Neural crest cell (in vitro differentiated cells): ENCODE data around the gene ROBO1. TPM values are rescaled to one million over a fixed set of nuclear protein-coding genes. Genes with fewer than 3 reads are reported as not detected.

Experiments used
- DNase-seq: peaks from one replicate; pipeline ENCODE4 v3.0.0; 2021; ENCODE audit warnings: low read depth, mixed read lengths, low spot score
- H3K27ac Mint-ChIP-seq: one replicate; pipeline ENCODE4 v1.8.0; 2021; ENCODE audit warnings: mild to moderate bottlenecking, mixed read lengths; ENCODE audit not compliant: unreplicated experiment
- H3K27me3 Mint-ChIP-seq: 2 replicates; pipeline ENCODE4 v1.8.0; 2021; ENCODE audit warnings: low read depth, mild to moderate bottlenecking, mixed read lengths
- H3K36me3 Mint-ChIP-seq: 2 replicates; pipeline ENCODE4 v1.8.0; 2021; ENCODE audit warnings: low read depth, mild to moderate bottlenecking, mixed read lengths
- H3K4me1 Mint-ChIP-seq: 2 replicates; pipeline ENCODE4 v1.8.0; 2021; ENCODE audit warnings: mixed read lengths
- H3K4me3 Mint-ChIP-seq: one replicate; pipeline ENCODE4 v1.8.0; 2021; ENCODE audit warnings: mild to moderate bottlenecking, mixed read lengths
- H3K9me3 Mint-ChIP-seq: 2 replicates; pipeline ENCODE4 v1.8.0; 2021; ENCODE audit warnings: mixed read lengths
- total RNA-seq: library from RNA; stranded (reverse); gene quantifications from 2 replicates; pipeline ENCODE4 v1.2.1, GENCODE V29; 2021
- TF ChIP-seq, protein P1 (sequence below): fragments of 200-600 bp; sonication (generic); conservative IDR thresholded peaks from 2 replicates; pipeline ENCODE4 v1.5.0; 2021; ENCODE audit warnings: antibody characterized with exemption, mild to moderate bottlenecking

Gene ROBO1
- total RNA-seq, 1 donor from 2014 or later = 88.7 TPM

DNA sequence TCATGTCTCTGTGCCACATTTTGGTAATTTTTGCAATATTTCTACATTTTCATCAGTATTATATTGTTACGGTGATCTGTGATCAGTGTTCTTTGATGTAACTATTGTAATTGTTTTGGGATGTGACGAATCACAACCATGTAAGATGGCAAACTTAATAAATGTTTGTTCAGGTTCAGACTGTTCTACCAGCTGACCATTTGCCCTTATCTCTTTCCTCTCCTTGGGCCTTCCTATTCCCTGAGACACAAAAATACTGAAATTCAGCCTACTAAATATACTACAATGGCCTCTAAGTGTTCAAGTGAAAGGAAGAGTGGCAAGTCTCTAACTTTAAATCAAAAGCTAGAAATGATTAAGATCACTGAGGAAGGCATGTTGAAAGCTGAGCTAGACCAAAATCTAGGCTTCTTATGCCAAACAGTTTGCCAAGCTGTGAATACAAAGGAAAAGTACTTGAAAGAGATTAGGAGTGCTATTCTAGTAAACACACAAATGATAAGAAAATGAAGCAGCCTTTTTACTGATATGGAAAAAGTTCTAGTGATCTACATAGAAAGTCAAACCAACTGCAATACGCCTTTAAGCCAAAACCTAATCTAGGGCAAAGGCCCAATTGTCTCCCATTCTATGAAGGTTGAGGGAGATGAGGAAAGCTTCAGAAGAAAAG, 952.8 kb downstream of the ROBO1 start:
- Mint-ChIP-seq H3K4me3 (no peak overlapping the region), H3K36me3 (peaks cover 10% of the 10 kb centered on the region), H3K27me3 (no peaks in the 10 kb centered on the region), H3K9me3 (peaks cover 4% of the 10 kb centered on the region), H3K27ac (no peak overlapping the region), H3K4me1 (peaks cover 9% of the 10 kb centered on the region)
- DNase-seq = no peak
- TF ChIP-seq, protein P1, sequence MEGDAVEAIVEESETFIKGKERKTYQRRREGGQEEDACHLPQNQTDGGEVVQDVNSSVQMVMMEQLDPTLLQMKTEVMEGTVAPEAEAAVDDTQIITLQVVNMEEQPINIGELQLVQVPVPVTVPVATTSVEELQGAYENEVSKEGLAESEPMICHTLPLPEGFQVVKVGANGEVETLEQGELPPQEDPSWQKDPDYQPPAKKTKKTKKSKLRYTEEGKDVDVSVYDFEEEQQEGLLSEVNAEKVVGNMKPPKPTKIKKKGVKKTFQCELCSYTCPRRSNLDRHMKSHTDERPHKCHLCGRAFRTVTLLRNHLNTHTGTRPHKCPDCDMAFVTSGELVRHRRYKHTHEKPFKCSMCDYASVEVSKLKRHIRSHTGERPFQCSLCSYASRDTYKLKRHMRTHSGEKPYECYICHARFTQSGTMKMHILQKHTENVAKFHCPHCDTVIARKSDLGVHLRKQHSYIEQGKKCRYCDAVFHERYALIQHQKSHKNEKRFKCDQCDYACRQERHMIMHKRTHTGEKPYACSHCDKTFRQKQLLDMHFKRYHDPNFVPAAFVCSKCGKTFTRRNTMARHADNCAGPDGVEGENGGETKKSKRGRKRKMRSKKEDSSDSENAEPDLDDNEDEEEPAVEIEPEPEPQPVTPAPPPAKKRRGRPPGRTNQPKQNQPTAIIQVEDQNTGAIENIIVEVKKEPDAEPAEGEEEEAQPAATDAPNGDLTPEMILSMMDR = no peak

DNA sequence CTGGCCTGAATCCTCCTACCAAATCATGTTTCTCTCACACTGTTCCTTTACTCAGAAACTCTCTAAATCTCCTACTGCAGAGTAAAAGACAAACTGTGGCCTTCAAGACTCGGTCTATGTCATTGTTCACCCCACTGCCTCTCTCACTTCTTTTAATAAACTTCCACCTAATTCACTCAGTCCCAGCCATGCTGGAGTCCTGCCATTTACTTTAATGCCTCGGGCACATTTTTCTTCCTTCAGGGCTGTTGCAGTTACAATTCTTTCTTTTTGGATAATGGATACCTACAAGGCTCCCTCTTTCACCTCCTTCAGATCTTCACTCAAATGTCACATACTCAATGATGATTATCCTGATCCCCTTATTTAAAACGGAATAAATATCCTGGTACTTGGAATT, 955.6 kb downstream of the ROBO1 start:
- H3K27ac Mint-ChIP-seq = peak overlapping the region; percentile 30
- no peak for DNase-seq
- no peaks in the 10 kb centered on the region for H3K27me3 Mint-ChIP-seq
- no peaks in the 10 kb centered on the region for H3K9me3 Mint-ChIP-seq
- TF ChIP-seq, protein P1 = no peak
- peaks cover 9% of the 10 kb centered on the region for H3K4me1 Mint-ChIP-seq
- peaks cover 2% of the 10 kb centered on the region for H3K36me3 Mint-ChIP-seq
- H3K4me3 Mint-ChIP-seq = no peak overlapping the region

DNA sequence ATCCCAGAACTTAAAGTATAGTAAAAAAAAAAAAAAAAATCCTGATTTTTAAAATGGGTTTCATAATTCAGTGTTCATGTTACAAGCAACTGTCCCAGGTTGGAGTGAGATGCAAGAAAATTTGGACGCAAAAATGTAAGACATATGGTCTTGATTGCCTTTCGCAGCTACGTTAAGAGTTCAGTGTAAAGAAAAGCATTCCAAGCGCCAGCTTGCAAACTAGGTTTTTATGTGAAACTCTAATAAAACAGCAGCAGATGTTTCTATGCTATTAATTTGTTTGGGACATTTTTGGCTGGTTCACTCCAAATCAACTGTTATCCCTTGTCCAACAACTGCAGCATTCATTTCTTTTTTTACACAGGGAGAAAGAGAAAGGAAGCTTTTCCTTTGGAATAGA, 957.8 kb downstream of the ROBO1 start:
- no peak for DNase-seq
- TF ChIP-seq, protein P1 = no peak
- no peaks in the 10 kb centered on the region for H3K9me3 Mint-ChIP-seq
- no peak overlapping the region for H3K27ac Mint-ChIP-seq
- H3K27me3 Mint-ChIP-seq = no peaks in the 10 kb centered on the region
- H3K36me3 Mint-ChIP-seq = peaks cover 2% of the 10 kb centered on the region
- no peak overlapping the region for H3K4me3 Mint-ChIP-seq
- peaks cover 11% of the 10 kb centered on the region for H3K4me1 Mint-ChIP-seq

DNA sequence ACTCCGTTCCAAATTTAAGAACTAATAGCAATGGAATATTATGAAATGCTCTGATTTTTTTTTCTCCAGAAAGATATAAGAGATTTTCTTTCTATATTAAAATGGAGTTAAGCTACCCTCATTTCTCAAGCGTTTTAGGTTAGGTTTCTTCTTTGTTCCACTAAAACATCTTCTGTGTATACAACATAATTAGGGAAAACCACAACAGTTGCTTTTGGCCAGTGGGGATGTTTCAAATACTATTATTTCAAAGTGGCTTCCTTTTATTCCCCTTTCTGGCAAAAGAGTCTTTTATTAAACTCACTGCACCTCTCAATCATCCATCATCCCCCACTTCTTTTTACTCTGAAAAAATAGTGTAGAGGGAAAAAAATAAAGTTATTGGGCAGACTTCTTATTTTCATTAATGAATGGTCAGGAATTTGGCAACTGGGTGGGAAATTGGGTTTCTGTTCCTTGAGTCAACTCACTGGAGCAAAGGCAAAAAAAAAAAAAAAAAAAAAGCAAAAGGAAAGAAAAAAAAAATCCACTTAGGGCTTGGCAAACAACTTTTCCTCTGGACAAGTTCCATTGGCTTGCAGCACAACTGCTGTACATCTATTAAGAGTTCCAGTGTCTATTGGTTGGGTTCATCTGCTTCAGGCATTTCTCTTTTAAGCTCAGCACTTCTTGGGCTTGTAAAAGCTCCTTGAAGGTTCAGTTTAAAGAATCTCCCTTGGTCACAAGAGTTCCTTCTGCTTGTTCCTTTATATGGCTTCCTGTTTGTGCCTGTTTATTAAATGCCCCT, 963.4 kb downstream of the ROBO1 start:
- no peak for DNase-seq
- no peaks in the 10 kb centered on the region for H3K27me3 Mint-ChIP-seq
- peaks cover 32% of the 10 kb centered on the region for H3K4me1 Mint-ChIP-seq
- TF ChIP-seq, protein P1 = no peak
- H3K9me3 Mint-ChIP-seq = peaks cover 10% of the 10 kb centered on the region
- H3K4me3 Mint-ChIP-seq = no peak overlapping the region
- H3K27ac Mint-ChIP-seq = peak overlapping the region; percentile 29
- H3K36me3 Mint-ChIP-seq = peaks cover 4% of the 10 kb centered on the region

DNA sequence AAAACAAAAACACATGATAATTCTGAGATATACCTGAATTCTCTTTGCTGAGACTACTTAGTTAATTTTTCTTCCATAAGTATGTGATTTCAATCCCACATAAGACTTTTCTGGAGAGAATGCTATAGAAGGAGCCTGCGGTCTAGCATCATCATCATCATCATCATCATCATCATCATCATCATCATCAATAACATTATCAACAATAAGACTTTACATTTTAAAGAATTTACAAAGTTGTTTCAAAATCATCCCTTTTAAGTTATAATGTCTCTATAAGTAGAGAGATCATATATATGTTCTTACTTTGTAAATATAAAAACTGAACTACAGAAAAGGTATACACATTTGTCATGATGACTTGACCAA, 965.3 kb downstream of the ROBO1 start:
- H3K4me3 Mint-ChIP-seq = no peak overlapping the region
- H3K27ac Mint-ChIP-seq = no peak overlapping the region
- no peaks in the 10 kb centered on the region for H3K27me3 Mint-ChIP-seq
- TF ChIP-seq, protein P1 = no peak
- H3K36me3 Mint-ChIP-seq = peaks cover 2% of the 10 kb centered on the region
- DNase-seq = no peak
- peaks cover 10% of the 10 kb centered on the region for H3K9me3 Mint-ChIP-seq
- peaks cover 32% of the 10 kb centered on the region for H3K4me1 Mint-ChIP-seq
